Measurements from ENCODE around the gene CEP68.

The CEP68 gene

DNA sequence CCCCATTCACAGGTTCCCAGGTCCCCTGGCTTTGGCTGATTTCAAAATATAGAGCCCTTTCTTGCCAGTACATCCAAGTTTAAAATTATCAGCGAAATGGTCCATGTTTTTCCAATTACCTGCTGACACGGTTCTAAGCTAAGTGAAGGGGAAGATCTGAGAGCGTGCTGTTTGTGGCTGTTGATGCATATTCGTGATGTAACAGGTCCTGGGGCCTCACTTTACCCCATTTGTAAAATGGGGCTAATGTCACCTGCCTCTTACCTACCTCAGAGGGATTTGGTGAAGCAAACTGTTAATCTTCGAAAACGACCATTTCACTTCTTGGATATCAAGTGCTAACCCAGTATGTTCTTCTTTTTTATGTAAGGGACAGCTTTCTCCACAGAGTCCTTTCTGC lies 34.0 kb upstream of the CEP68 start:
- peaks cover 20% of the 10 kb centered on the region for H3K36me3 ChIP-seq (ENCODE audit: insufficient read depth, low read length)
- no peak overlapping the region for H3K4me3 ChIP-seq (ENCODE audit: low read length)
- no peaks in the 10 kb centered on the region for H3K9me3 ChIP-seq (replicated peaks; ENCODE audit: low read length)
- H3K27me3 ChIP-seq (ENCODE audit: control insufficient read depth, insufficient read depth, low read length), result no peaks in the 10 kb centered on the region
- H3K4me1 ChIP-seq (ENCODE audit: control insufficient read depth, insufficient read depth, low read length), result peaks cover 8% of the 10 kb centered on the region
- no peak overlapping the region for H3K9ac ChIP-seq (ENCODE audit: low read depth, low read length)
- no peak overlapping the region for H3K4me2 ChIP-seq (ENCODE audit: low read length)

DNA sequence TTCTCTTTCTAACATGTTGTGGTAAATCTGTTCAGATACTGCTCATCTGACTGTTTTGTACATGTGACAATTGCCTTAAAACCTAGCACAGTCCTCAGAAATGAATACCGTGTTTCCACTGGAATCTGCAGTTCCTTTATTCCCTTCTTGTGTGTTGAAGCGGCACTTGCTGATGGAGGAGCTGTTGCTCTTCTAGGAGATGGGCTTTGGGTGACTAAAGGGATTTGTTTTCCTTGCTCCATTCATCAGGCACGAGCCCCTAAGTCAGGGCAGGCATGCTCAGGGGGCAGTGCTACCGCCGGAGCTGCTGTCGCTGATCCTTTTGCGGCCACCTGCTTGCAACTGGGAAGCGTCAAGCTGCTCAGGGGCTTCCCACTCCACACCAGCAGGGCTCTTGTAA lies 32.5 kb upstream of the CEP68 start:
- no peak overlapping the region for H3K4me2 ChIP-seq (ENCODE audit: low read length)
- no peaks in the 10 kb centered on the region for H3K27me3 ChIP-seq (ENCODE audit: control insufficient read depth, insufficient read depth, low read length)
- no peaks in the 10 kb centered on the region for H3K9me3 ChIP-seq (replicated peaks; ENCODE audit: low read length)
- H3K36me3 ChIP-seq (ENCODE audit: insufficient read depth, low read length), result peaks cover 11% of the 10 kb centered on the region
- no peak overlapping the region for H3K4me3 ChIP-seq (ENCODE audit: low read length)
- H3K4me1 ChIP-seq (ENCODE audit: control insufficient read depth, insufficient read depth, low read length), result peaks cover 8% of the 10 kb centered on the region
- no peak overlapping the region for H3K9ac ChIP-seq (ENCODE audit: low read depth, low read length)

DNA sequence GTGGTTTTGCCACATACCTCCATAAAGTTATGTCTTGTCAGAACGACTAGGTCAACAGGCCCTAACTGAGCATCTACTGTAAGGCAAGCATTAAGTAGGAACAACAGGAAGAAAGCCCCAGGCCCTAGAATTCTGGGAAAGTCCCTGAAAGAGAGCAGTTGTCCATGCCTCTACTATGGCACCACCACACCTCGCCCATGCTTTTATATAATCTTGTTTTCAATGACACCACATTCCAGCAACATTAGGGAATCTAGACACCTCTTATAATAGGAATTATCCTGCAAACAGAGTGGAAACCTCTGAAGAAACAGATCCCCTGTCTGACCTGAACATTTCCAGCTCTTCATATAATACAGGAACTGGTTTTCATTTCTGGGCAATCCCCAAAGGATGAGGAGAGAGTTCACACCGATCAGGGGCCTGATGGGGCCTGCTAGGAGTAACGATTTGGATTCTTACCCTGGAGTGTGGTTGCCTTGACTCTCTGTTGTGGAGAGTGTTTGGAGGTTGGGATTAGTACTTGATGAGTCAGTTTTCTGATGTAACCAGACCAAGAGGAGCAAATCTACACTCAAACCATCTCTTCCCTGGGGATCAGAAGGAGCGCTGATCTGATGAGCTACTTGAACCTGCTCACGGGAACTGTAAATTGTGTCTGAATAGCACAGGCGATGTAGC lies 31.9 kb upstream of the CEP68 start:
- H3K9ac ChIP-seq (ENCODE audit: low read depth, low read length), result no peak overlapping the region
- no peaks in the 10 kb centered on the region for H3K27me3 ChIP-seq (ENCODE audit: control insufficient read depth, insufficient read depth, low read length)
- no peaks in the 10 kb centered on the region for H3K9me3 ChIP-seq (replicated peaks; ENCODE audit: low read length)
- H3K36me3 ChIP-seq (ENCODE audit: insufficient read depth, low read length), result peaks cover 10% of the 10 kb centered on the region
- peaks cover 8% of the 10 kb centered on the region for H3K4me1 ChIP-seq (ENCODE audit: control insufficient read depth, insufficient read depth, low read length)
- H3K4me2 ChIP-seq (ENCODE audit: low read length), result no peak overlapping the region
- no peak overlapping the region for H3K4me3 ChIP-seq (ENCODE audit: low read length)

DNA sequence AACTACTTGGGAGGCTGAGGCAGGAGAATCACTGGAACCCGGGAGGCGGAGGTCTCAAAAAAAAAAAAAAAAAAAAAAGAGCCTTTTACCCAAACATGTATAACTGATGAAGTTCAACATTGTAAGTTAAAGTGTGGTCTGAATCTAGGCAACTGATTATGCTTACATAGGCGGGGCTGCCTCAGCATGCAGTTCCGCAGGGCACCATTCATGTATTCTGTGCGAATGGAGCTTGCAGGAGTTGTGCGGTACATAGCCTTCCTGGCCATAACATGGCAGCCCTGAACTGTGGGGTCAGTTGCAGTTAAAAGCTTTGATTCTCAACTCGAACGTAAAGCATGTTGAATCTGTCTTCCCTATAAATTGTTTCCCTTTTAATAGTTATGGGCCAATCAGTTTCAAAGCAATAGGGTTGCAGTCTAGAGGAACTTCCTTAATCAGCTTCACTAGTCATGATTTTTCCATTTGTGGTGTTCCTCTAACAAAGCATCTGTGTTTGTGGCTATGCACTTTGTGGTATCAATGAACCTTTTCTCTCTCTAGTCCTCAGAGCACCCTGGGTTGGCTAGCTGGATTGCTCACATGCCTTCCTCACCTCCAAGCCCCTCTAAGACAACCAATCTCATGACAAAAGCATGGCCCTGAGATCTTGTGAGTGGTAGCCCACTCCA lies 30.6 kb upstream of the CEP68 start:
- Histone ChIP-seq H3K4me2 (ENCODE audit: low read length) (no peak overlapping the region), H3K4me3 (ENCODE audit: low read length) (no peak overlapping the region), H3K36me3 (ENCODE audit: insufficient read depth, low read length) (peaks cover 10% of the 10 kb centered on the region), H3K9me3 (replicated peaks; ENCODE audit: low read length) (no peaks in the 10 kb centered on the region), H3K9ac (ENCODE audit: low read depth, low read length) (no peak overlapping the region), H3K4me1 (ENCODE audit: control insufficient read depth, insufficient read depth, low read length) (peaks cover 8% of the 10 kb centered on the region), H3K27me3 (ENCODE audit: control insufficient read depth, insufficient read depth, low read length) (peaks cover under 1% of the 10 kb centered on the region)

DNA sequence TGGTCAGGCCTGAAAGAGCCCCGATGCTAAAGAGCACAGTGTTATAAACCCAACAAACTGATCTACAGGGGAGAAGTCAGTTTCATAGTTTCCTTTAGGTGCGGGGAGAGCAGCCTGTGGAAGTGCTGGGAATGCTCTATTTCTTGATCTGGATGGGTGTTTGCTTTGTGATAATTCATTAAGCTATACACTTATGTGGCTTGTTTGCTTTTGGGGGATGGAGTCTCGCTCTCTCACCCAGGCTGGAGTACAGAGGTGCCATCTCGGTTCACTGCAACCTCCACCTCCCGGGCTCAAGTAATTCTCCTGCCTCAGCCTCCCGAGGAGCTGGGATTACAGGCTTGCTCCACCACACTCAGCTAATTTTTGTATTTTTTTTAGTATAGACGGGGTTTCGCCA lies 30.1 kb upstream of the CEP68 start:
- H3K9ac ChIP-seq (ENCODE audit: low read depth, low read length), result no peak overlapping the region
- no peak overlapping the region for H3K4me3 ChIP-seq (ENCODE audit: low read length)
- no peaks in the 10 kb centered on the region for H3K9me3 ChIP-seq (replicated peaks; ENCODE audit: low read length)
- peaks cover 8% of the 10 kb centered on the region for H3K4me1 ChIP-seq (ENCODE audit: control insufficient read depth, insufficient read depth, low read length)
- H3K4me2 ChIP-seq (ENCODE audit: low read length), result no peak overlapping the region
- H3K36me3 ChIP-seq (ENCODE audit: insufficient read depth, low read length), result peaks cover 8% of the 10 kb centered on the region
- peaks cover 7% of the 10 kb centered on the region for H3K27me3 ChIP-seq (ENCODE audit: control insufficient read depth, insufficient read depth, low read length)

DNA sequence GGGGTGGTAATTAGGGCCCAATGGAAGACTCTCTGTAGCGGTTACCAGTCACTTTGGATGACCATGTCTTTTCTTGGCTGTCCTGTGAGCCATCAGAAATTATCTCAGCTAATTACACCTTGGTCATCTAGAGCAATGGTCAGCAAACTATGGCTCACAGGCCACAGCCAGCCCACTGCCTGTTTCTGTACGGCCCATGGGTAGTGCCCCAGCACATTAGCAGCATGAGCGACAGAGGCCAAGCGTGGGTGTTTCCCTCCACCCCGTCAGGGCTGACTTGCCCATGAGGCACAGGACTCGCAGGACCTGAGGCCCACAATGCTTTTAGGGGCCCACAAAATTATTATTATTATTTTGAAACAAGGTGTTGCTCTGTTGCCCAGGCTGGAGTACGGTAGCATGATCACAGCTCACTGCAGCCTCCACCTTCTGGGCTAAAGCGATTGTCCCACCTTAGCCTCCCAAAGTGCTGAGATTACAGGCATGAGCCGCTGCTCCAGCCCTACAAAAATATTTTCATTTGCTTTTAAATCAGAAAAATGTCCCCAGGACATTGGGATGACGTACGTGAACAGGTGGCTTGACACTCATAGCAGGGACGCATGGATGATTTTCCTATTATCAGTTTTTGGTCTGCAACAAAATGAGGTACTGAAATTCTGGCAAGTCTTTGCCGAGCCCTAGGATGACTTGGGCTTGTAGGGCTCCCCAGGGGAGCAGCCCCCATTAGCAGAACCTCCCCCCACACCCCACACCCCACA lies 29.3 kb upstream of the CEP68 start:
- H3K4me1 ChIP-seq (ENCODE audit: control insufficient read depth, insufficient read depth, low read length), result peaks cover 8% of the 10 kb centered on the region
- H3K4me3 ChIP-seq (ENCODE audit: low read length), result no peak overlapping the region
- H3K4me2 ChIP-seq (ENCODE audit: low read length), result no peak overlapping the region
- peaks cover under 1% of the 10 kb centered on the region for H3K36me3 ChIP-seq (ENCODE audit: insufficient read depth, low read length)
- peaks cover 12% of the 10 kb centered on the region for H3K27me3 ChIP-seq (ENCODE audit: control insufficient read depth, insufficient read depth, low read length)
- no peak overlapping the region for H3K9ac ChIP-seq (ENCODE audit: low read depth, low read length)
- no peaks in the 10 kb centered on the region for H3K9me3 ChIP-seq (replicated peaks; ENCODE audit: low read length)

DNA sequence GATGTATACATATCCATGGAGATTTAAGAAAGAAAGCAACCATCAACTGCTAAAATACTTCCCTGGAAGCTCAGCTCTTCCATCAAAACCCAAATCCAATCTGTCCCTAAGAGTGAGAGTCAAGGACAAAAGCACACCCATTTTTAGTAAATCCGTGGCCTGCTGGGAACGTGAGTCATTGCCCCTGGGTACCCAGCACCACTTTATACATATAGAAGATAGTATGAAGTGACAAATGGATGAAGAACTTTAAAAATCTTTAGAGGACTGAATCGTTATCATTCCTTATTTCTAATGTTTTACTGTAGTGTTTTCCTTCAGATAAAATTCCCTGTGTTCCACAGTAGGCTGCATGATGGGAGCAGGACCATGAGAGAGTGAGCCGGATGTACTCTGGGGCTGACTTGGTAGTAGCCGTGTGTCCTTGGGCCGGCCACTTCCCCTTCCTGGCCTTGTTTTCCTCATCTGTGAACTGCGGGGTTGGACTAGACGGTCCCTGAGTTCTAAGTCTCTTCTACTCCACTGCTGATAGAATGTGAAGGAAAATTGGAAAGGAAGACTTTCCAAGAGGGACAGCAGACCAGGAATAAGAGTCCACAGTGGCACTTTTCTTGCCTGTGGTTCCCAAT lies 28.5 kb upstream of the CEP68 start:
- Histone ChIP-seq H3K4me2 (ENCODE audit: low read length) (no peak overlapping the region), H3K4me3 (ENCODE audit: low read length) (no peak overlapping the region), H3K9me3 (replicated peaks; ENCODE audit: low read length) (no peaks in the 10 kb centered on the region), H3K9ac (ENCODE audit: low read depth, low read length) (no peak overlapping the region), H3K4me1 (ENCODE audit: control insufficient read depth, insufficient read depth, low read length) (peaks cover 8% of the 10 kb centered on the region), H3K36me3 (ENCODE audit: insufficient read depth, low read length) (no peaks in the 10 kb centered on the region), H3K27me3 (ENCODE audit: control insufficient read depth, insufficient read depth, low read length) (peaks cover 12% of the 10 kb centered on the region)

DNA sequence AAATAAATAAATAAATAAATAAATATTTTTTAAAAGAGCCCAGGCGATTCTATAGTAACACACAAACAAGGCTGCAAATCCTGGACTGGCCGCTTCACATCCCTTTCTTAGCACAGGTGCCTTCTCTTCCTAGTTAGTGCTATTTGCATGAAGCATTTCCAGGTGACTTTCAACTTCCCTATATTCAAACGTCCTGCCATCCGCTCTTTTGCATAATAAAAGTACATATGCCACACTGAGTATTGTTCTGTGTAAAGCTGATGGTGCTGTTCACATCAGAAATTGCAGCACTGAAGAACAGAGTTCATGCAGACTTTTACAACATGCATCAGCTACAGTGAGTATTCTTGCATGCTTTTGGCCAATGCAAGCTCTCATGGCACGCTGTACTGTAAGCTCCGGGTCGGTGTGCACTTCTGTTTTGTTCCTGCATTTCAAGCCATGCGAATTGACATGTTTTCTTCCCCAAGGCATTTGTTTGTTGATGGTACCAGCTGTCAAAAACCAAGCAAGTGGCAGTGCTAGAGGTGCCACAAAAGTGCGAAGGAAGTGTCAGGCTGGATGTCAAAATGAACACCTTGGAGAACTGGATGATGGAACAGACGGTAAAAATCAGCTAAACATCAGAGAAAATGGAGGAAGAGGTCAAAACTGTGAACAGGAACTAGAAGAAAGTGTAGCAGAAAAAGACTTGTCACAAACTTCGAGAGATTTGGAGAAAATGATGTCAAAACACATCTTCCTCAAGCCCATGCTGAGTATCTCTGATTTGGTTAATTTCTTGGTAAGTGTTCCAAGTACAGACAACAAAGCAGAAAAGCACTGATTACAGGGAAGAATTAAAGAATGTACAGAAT lies 25.5 kb upstream of the CEP68 start:
- Histone ChIP-seq H3K4me3 (ENCODE audit: low read length) (no peak overlapping the region), H3K36me3 (ENCODE audit: insufficient read depth, low read length) (no peaks in the 10 kb centered on the region), H3K27me3 (ENCODE audit: control insufficient read depth, insufficient read depth, low read length) (peaks cover 12% of the 10 kb centered on the region), H3K9ac (ENCODE audit: low read depth, low read length) (no peak overlapping the region), H3K4me2 (ENCODE audit: low read length) (no peak overlapping the region), H3K4me1 (ENCODE audit: control insufficient read depth, insufficient read depth, low read length) (no peaks in the 10 kb centered on the region), H3K9me3 (replicated peaks; ENCODE audit: low read length) (no peaks in the 10 kb centered on the region)

DNA sequence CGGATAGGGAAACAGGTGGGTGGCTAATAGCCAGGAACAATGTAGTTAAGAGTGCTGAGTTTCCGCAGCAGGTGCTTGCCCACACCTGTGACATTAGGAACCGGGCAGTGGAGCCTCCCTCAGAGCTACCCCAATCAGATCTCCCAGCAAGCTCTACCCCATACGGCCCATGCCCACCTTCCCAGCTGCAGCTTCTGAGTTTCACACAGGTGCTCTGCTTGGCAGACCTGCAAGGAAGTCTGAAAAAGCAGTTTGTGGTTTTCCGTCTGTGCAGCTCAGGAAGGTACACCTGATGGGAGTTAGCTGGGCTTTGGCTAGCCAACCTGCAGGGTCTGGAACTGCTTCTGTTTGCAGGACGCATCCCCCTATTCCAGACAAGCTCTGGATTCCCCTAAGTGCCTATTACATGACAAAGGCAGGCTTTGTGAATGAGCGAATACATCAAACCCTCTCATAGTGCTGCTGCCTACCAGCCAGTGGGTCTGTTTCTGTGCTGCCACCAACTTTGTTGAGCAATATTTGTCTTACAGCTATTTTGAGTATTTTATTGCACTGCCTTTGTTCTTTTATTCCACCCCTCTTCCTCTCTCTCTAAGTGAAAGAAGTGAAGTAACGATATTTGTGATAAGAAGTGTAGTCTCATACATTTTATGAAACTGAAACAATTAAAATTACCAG lies 24.7 kb upstream of the CEP68 start:
- Histone ChIP-seq H3K36me3 (ENCODE audit: insufficient read depth, low read length) (no peaks in the 10 kb centered on the region), H3K9me3 (replicated peaks; ENCODE audit: low read length) (no peaks in the 10 kb centered on the region), H3K27me3 (ENCODE audit: control insufficient read depth, insufficient read depth, low read length) (peaks cover 12% of the 10 kb centered on the region), H3K9ac (ENCODE audit: low read depth, low read length) (no peak overlapping the region), H3K4me3 (ENCODE audit: low read length) (no peak overlapping the region), H3K4me2 (ENCODE audit: low read length) (no peak overlapping the region), H3K4me1 (ENCODE audit: control insufficient read depth, insufficient read depth, low read length) (no peaks in the 10 kb centered on the region)

DNA sequence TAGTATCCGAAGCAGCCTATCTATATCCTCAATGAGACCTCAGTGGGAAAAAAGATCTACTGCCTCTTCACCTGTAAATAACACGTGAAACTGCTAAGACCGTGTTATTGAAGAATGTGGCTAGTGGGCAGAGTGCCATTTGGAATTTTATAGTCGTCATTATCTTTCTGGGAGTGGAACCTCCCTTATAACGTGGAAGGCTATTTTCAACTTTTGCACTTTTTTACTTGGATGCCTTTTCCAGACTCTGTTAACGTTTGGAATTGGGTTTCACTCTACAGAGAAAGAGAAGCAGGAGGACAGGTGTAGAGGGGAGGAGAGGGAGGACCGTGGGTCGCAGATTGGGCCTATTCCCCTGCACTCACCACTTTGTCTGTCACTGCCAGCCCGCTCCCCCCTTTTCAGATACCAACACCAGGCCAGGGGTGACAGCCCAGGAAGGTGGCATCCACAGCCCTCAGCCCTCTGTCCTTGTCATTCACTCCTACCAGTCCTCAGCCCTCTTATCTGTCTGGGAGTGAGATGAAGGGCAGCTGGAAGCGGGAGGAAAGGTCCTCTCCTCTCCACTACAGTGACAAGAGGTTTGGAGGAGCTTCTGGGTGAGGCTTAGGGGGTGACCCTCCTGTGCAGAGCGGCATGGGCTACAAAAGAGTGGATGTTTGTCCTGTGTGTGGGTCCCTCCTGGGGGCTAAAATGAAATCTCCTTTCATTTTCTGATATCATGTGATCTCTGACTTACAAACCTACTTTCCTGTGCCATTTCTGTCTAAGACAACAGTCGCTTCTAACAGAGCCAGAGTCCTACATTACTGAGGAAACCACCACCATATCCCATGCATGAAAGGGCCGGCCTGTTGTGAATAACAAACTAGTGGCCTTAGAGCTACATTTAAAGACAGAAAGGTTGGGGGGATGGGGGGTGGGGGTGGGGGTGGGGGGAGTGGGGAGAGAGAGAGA lies 23.9 kb upstream of the CEP68 start:
- Histone ChIP-seq H3K27me3 (ENCODE audit: control insufficient read depth, insufficient read depth, low read length) (peaks cover 12% of the 10 kb centered on the region), H3K4me1 (ENCODE audit: control insufficient read depth, insufficient read depth, low read length) (no peaks in the 10 kb centered on the region), H3K9me3 (replicated peaks; ENCODE audit: low read length) (no peaks in the 10 kb centered on the region), H3K4me3 (ENCODE audit: low read length) (no peak overlapping the region), H3K4me2 (ENCODE audit: low read length) (no peak overlapping the region), H3K36me3 (ENCODE audit: insufficient read depth, low read length) (no peaks in the 10 kb centered on the region), H3K9ac (ENCODE audit: low read depth, low read length) (no peak overlapping the region)

Measured in skeletal muscle satellite cell (primary cell).